22Rv1 (cell line): ENCODE data around the gene MTHFD2L.

Experiments used
- H3K27ac ChIP-seq: fragments of 450-650 bp; 2 replicates; pipeline ENCODE4 v1.5.1; 2017
- ZFX ChIP-seq: fragments of 450-650 bp; IDR thresholded peaks from 2 replicates; pipeline ENCODE4 v1.6.1; 2017; ENCODE audit warnings: antibody characterized with exemption, borderline replicate concordance
- TF ChIP-seq, protein P1 (sequence below): fragments of 450-650 bp; IDR thresholded peaks from 2 replicates; pipeline ENCODE4 v1.5.1; 2017; ENCODE audit warnings: mild to moderate bottlenecking

MTHFD2L gene

DNA sequence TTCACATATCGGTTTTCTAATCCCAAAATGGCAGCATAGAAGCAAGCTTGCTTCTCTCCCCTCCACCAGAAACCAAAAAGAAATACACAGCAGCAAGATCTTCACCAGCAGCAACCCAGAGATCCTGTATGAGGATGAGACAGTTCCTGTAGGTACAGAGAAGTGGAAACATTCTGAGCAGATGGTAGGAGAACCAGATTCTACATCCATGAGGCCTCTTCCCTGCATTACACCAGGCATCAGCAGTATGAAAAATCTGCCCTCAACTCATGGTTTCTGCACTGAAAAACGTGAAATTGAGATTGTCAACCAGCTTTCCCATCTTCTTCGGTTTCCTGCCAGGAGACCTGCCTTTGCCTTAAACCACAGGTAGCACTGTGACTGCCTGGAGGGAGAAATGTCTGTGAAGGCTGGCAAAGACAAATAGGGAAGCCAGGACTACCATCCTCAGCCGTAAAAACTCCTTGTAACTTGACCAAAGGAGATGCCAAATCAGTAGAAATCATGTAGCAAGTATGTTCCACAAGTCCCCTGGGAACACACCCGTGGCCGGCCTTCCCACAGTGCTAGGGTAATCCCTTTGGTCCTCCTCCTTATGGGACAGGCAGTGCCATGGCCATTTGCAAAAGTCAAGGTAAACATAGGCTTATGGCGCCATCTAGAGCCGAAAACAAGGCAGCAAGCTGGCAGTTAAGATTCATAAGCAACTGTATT lies 24.0 kb upstream of the MTHFD2L start:
- H3K27ac ChIP-seq = no peak overlapping the region
- TF ChIP-seq ZFX = no peak
- TF ChIP-seq, protein P1, sequence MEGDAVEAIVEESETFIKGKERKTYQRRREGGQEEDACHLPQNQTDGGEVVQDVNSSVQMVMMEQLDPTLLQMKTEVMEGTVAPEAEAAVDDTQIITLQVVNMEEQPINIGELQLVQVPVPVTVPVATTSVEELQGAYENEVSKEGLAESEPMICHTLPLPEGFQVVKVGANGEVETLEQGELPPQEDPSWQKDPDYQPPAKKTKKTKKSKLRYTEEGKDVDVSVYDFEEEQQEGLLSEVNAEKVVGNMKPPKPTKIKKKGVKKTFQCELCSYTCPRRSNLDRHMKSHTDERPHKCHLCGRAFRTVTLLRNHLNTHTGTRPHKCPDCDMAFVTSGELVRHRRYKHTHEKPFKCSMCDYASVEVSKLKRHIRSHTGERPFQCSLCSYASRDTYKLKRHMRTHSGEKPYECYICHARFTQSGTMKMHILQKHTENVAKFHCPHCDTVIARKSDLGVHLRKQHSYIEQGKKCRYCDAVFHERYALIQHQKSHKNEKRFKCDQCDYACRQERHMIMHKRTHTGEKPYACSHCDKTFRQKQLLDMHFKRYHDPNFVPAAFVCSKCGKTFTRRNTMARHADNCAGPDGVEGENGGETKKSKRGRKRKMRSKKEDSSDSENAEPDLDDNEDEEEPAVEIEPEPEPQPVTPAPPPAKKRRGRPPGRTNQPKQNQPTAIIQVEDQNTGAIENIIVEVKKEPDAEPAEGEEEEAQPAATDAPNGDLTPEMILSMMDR = peak; percentile 75

GRCh38 chr4:74134500-74134852 lies 23.4 kb upstream of the MTHFD2L start:
- H3K27ac ChIP-seq = no peak overlapping the region

GRCh38 chr4:74146581-74147129 lies 11.3 kb upstream of the MTHFD2L start:
- TF ChIP-seq, protein P1 = no peak
- TF ChIP-seq ZFX = no peak
- no peak overlapping the region for H3K27ac ChIP-seq

More at GRCh38 chr4:74134500-74134852, 23.4 kb upstream of the MTHFD2L start:
- TF ChIP-seq, protein P1 = peak; percentile 49
- TF ChIP-seq ZFX = no peak

DNA sequence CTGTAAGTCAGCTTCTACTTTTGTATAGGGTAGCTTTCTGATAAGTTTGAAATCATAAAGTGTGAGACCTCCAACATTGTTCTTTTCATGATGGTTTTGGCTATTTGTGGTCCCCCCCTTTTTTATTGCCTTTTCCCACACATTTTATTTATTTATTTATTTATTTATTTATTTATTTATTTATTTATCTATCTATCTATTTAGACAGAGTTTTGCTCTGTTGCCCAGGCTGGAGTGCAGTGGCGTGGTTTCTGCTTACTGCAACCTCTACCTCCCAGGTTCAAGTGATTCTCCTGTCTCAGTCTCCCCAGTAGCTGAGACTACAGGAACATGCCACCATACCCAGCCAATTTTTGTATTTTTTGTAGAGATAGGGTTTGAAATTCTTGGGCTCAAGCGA lies 9.7 kb upstream of the MTHFD2L start:
- H3K27ac ChIP-seq = no peak overlapping the region
- TF ChIP-seq ZFX = no peak
- TF ChIP-seq, protein P1 = no peak

- TF ChIP-seq, protein P1 = no peak
- no peak for TF ChIP-seq ZFX
- no peak overlapping the region for H3K27ac ChIP-seq
Measured at GRCh38 chr4:74152836-74153235, 5.1 kb upstream of the MTHFD2L start.

GRCh38 chr4:74156521-74156920 lies 1.4 kb upstream of the MTHFD2L start:
- TF ChIP-seq, protein P1 = no peak
- TF ChIP-seq ZFX = no peak
- H3K27ac ChIP-seq = peak overlapping the region; percentile 95

DNA sequence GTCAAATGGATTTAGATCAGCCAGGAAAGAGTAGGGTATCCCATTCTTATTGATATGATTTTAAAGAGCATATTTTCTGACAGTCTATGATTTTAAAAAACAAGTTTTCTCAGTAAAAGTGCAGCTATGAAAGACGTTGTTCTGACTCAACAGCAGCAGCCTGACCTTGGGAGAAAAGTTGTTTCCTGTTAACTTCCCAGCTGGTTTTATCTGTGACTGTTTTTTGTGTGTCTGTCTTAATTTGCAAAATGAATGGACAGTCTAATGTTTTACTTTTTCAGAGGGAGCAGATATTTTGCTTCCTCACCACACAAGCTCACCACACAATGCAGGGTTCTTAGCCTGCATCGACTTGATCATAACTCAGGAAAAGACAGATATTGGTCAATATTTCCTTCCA lies 764 bp upstream of the MTHFD2L start:
- H3K27ac ChIP-seq = peak overlapping the region; percentile 95

More for the DNA sequence above, 764 bp upstream of the MTHFD2L start:
- TF ChIP-seq, protein P1 = no peak
- no peak for TF ChIP-seq ZFX
